GM18858 (cell line): ENCODE results near the gene RPL34.
"Not testable (repeated sequence)": the region's sequence is repeated elsewhere in the genome, so short reads cannot be mapped to it uniquely, and the experiment has no call there.

ENCODE experiments used
- ATAC-seq: cut with Tn5 transposase; IDR thresholded peaks from one replicate; pipeline ENCODE4 v1.9.1; 2021; ENCODE audit not compliant: unreplicated experiment

Gene RPL34

GRCh38 chr4:108620101-108620932 lies at the start of gene RPL34:
TSS of gene RPL34 (plus strand) at chr4:108620576. CDS start at chr4:108621960, 1,384 bp downstream.
- ATAC-seq, result peak; percentile 100

- no peak for ATAC-seq
Measured at GRCh38 chr4:108570993-108571569, 49.3 kb upstream of the RPL34 start.

- no peak for ATAC-seq
Measured at GRCh38 chr4:108574402-108574801, 46.0 kb upstream of the RPL34 start.

- ATAC-seq, result no peak
Measured at GRCh38 chr4:108581083-108581482, 39.3 kb upstream of the RPL34 start.

- ATAC-seq, result no peak
Measured at GRCh38 chr4:108586778-108587177, 33.6 kb upstream of the RPL34 start.

GRCh38 chr4:108588878-108589277 lies 31.5 kb upstream of the RPL34 start:
- ATAC-seq, result no peak

GRCh38 chr4:108589961-108590360 lies 30.4 kb upstream of the RPL34 start:
- no peak for ATAC-seq

- no peak for ATAC-seq
Measured at GRCh38 chr4:108590776-108591175, 29.6 kb upstream of the RPL34 start.

GRCh38 chr4:108592674-108592986 lies 27.7 kb upstream of the RPL34 start:
- no peak for ATAC-seq

- not testable (repeated sequence) for ATAC-seq
Measured at GRCh38 chr4:108594296-108594695, 26.1 kb upstream of the RPL34 start.

- ATAC-seq, result no peak
Measured at GRCh38 chr4:108596344-108596743, 24.0 kb upstream of the RPL34 start.

GRCh38 chr4:108601106-108601505 lies 19.3 kb upstream of the RPL34 start:
- no peak for ATAC-seq

GRCh38 chr4:108601532-108601931 lies 18.8 kb upstream of the RPL34 start:
- ATAC-seq, result no peak

GRCh38 chr4:108602163-108602562 lies 18.2 kb upstream of the RPL34 start:
- no peak for ATAC-seq

- ATAC-seq, result no peak
Measured at GRCh38 chr4:108607079-108607815, 13.1 kb upstream of the RPL34 start.

- no peak for ATAC-seq
Measured at GRCh38 chr4:108611365-108611764, 9.0 kb upstream of the RPL34 start.

- ATAC-seq, result no peak
Measured at GRCh38 chr4:108612365-108612764, 8.0 kb upstream of the RPL34 start.

GRCh38 chr4:108619372-108620100 lies 840 bp upstream of the RPL34 start:
- no peak for ATAC-seq

- no peak for ATAC-seq
Measured at GRCh38 chr4:108620933-108621905, 843 bp downstream of the RPL34 start.

- ATAC-seq, result no peak
Measured at GRCh38 chr4:108622022-108622421, 1.6 kb downstream of the RPL34 start.
